Trophoblast cell (in vitro differentiated cells and primary cell): ENCODE data around the gene KIF6.

Source experiments
- DNase-seq, 2 donors: peaks; one replicate each; pipeline ENCODE4 v3.0.0-alpha.2; 2016
- H2AFZ ChIP-seq: 2 replicates; pipeline ENCODE4 v1.6.1; 2013; ENCODE audit warnings: low read length, moderate library complexity, mild to moderate bottlenecking; ENCODE audit not compliant: insufficient read depth, poor library complexity
- H2AK5ac ChIP-seq: 2 replicates; pipeline ENCODE4 v1.6.1; 2013; ENCODE audit warnings: mild to moderate bottlenecking, low read length
- H2BK120ac ChIP-seq: 2 replicates; pipeline ENCODE4 v1.6.1; 2013; ENCODE audit warnings: low read length, mild to moderate bottlenecking, moderate library complexity; ENCODE audit not compliant: insufficient read depth, poor library complexity
- H2BK12ac ChIP-seq: 2 replicates; pipeline ENCODE4 v1.6.1; 2013; ENCODE audit warnings: mild to moderate bottlenecking, low read length, moderate library complexity
- H2BK5ac ChIP-seq: 2 replicates; pipeline ENCODE4 v1.6.1; 2013; ENCODE audit warnings: low read length, low read depth, moderate library complexity, mild to moderate bottlenecking; ENCODE audit not compliant: poor library complexity
- H3K14ac ChIP-seq: 2 replicates; pipeline ENCODE4 v1.6.1; 2013; ENCODE audit warnings: mild to moderate bottlenecking, low read length
- H3K18ac ChIP-seq: 2 replicates; pipeline ENCODE4 v1.6.1; 2013; ENCODE audit warnings: mild to moderate bottlenecking, low read length
- H3K23ac ChIP-seq: 2 replicates; pipeline ENCODE4 v1.6.1; 2013; ENCODE audit warnings: low read length
- H3K27ac ChIP-seq: 2 replicates; pipeline ENCODE4 v1.5.1; 2013; ENCODE audit warnings: low read depth, mild to moderate bottlenecking, inconsistent platforms, low read length, moderate library complexity
- H3K27me3 ChIP-seq: 2 replicates; pipeline ENCODE4 v1.6.1; 2013; ENCODE audit warnings: inconsistent platforms, mild to moderate bottlenecking, low read length, moderate library complexity; ENCODE audit not compliant: insufficient read depth
- H3K36me3 ChIP-seq, 2 experiments: 1 replicate in 1 of 2; 2 replicates in 1 of 2; pipeline ENCODE4 v1.6.1; 2013; ENCODE audit warnings: low read length in 2 of 2, mild to moderate bottlenecking in 2 of 2, moderate library complexity in 1 of 2; ENCODE audit not compliant: insufficient read depth in 2 of 2, control insufficient read depth in 1 of 2
- H3K4ac ChIP-seq: 2 replicates; pipeline ENCODE4 v1.6.1; 2013; ENCODE audit warnings: low read depth, mild to moderate bottlenecking, low read length, moderate library complexity
- H3K4me1 ChIP-seq, 2 experiments: 1 replicate in 1 of 2; 2 replicates in 1 of 2; pipeline ENCODE4 v1.6.1; 2013; ENCODE audit warnings: low read length in 2 of 2, mild to moderate bottlenecking in 2 of 2, moderate library complexity in 1 of 2; ENCODE audit not compliant: insufficient read depth in 2 of 2, control insufficient read depth in 1 of 2
- H3K4me2 ChIP-seq: 2 replicates; pipeline ENCODE4 v1.6.1; 2013; ENCODE audit warnings: inconsistent platforms, mild to moderate bottlenecking, low read length, moderate library complexity
- H3K4me3 ChIP-seq: 2 replicates; pipeline ENCODE4 v1.5.1; 2013; ENCODE audit warnings: mild to moderate bottlenecking, low read depth, low read length, inconsistent platforms
- H3K79me1 ChIP-seq: one replicate; pipeline ENCODE4 v1.6.1; 2013; ENCODE audit warnings: low read length
- H3K79me2 ChIP-seq: 2 replicates; pipeline ENCODE4 v1.6.1; 2013; ENCODE audit warnings: low read length, mild to moderate bottlenecking; ENCODE audit not compliant: control insufficient read depth, insufficient read depth, poor library complexity
- H3K9ac ChIP-seq: 2 replicates; pipeline ENCODE4 v1.6.1; 2013; ENCODE audit warnings: mild to moderate bottlenecking, low read length
- H3K9me3 ChIP-seq: 2 replicates; pipeline ENCODE4 v1.6.1; 2013; ENCODE audit warnings: low read depth, mild to moderate bottlenecking, control low read depth, inconsistent platforms, low read length; ENCODE audit not compliant: insufficient read depth
- H4K12ac ChIP-seq: 2 replicates; pipeline ENCODE4 v1.6.1; 2013; ENCODE audit warnings: low read depth, mild to moderate bottlenecking, low read length, moderate library complexity
- H4K8ac ChIP-seq: 2 replicates; pipeline ENCODE4 v1.6.1; 2013; ENCODE audit warnings: low read depth, mild to moderate bottlenecking, low read length, moderate library complexity
- H4K91ac ChIP-seq: one replicate; pipeline ENCODE4 v1.6.1; 2013; ENCODE audit warnings: low read depth, mild to moderate bottlenecking, low read length, moderate library complexity
- WGBS: extraction: QIAGEN DNeasy Blood & Tissue Kit; methylation state at CpG from one replicate; pipeline ENCODE4 v1.1.7; 2013; ENCODE audit warnings: missing lambda C conversion rate; ENCODE audit not compliant: insufficient read length, insufficient coverage; ENCODE audit errors: extremely low coverage; 5-methylcytosine and 5-hydroxymethylcytosine counted together

KIF6 gene

GRCh38 chr6:39328066-39328465, 397.1 kb downstream of the KIF6 start:
- Histone ChIP-seq H2AFZ (no peak overlapping the region), H4K12ac (no peak overlapping the region), H3K79me1 (no peaks in the 10 kb centered on the region), H3K4me1 (no peaks in the 10 kb centered on the region), H3K23ac (no peak overlapping the region), H2BK12ac (no peak overlapping the region), H3K27ac (no peak overlapping the region), H3K9me3 (peaks cover 1% of the 10 kb centered on the region), H3K27me3 (no peaks in the 10 kb centered on the region), H3K4me2 (no peak overlapping the region), H4K8ac (no peak overlapping the region), H4K91ac (no peak overlapping the region), H3K4me3 (no peak overlapping the region), H2BK5ac (no peak overlapping the region), H3K9ac (no peak overlapping the region), H3K14ac (no peak overlapping the region), H3K79me2 (no peaks in the 10 kb centered on the region), H3K18ac (no peak overlapping the region), H2BK120ac (no peak overlapping the region), H2AK5ac (no peak overlapping the region), H3K36me3 (no peaks in the 10 kb centered on the region), H3K4ac (no peak overlapping the region)
- no CpG with 5 or more reads among the region's 12 CpGs for WGBS
- no peak for DNase-seq

GRCh38 chr6:39327507-39327906, 397.7 kb downstream of the KIF6 start:
- Histone ChIP-seq H2BK12ac (no peak overlapping the region), H3K27ac (no peak overlapping the region), H3K9ac (no peak overlapping the region), H4K8ac (no peak overlapping the region), H3K4me2 (no peak overlapping the region), H3K23ac (no peak overlapping the region), H3K79me1 (no peaks in the 10 kb centered on the region), H3K4ac (no peak overlapping the region), H3K36me3 (no peaks in the 10 kb centered on the region), H3K4me3 (no peak overlapping the region), H2BK5ac (no peak overlapping the region), H3K79me2 (no peaks in the 10 kb centered on the region), H4K91ac (no peak overlapping the region), H4K12ac (no peak overlapping the region), H3K18ac (no peak overlapping the region), H3K27me3 (no peaks in the 10 kb centered on the region), H3K9me3 (peaks cover 1% of the 10 kb centered on the region), H2AK5ac (no peak overlapping the region), H2AFZ (no peak overlapping the region), H2BK120ac (no peak overlapping the region), H3K14ac (no peak overlapping the region), H3K4me1 (no peaks in the 10 kb centered on the region)
- no CpG with 5 or more reads among the region's 5 CpGs for WGBS
- no peak for DNase-seq

GRCh38 chr6:39322306-39322850, 402.8 kb downstream of the KIF6 start, which contains the start of gene KCNK16:
TSS of gene KCNK16 (minus strand) at chr6:39322702. CDS start at chr6:39322540, 162 bp downstream.
- H3K4ac ChIP-seq = no peak within 1 kb of the TSS
- no CpG with 5 or more reads among the region's 11 CpGs for WGBS
- DNase-seq = no peak

GRCh38 chr6:39321761-39322160, 403.4 kb downstream of the KIF6 start:
- no peak overlapping the region for H3K14ac ChIP-seq
- H3K79me1 ChIP-seq = no peaks in the 10 kb centered on the region
- H2BK120ac ChIP-seq = no peak overlapping the region
- no peak overlapping the region for H2BK5ac ChIP-seq
- no peak overlapping the region for H2AK5ac ChIP-seq
- no peaks in the 10 kb centered on the region for H3K27me3 ChIP-seq
- DNase-seq = no peak
- H3K79me2 ChIP-seq = no peaks in the 10 kb centered on the region
- H3K36me3 ChIP-seq = no peaks in the 10 kb centered on the region
- no peak overlapping the region for H2AFZ ChIP-seq
- H3K23ac ChIP-seq = no peak overlapping the region
- H4K12ac ChIP-seq = no peak overlapping the region
- no peak overlapping the region for H4K8ac ChIP-seq
- no peak overlapping the region for H3K18ac ChIP-seq
- peaks cover 5% of the 10 kb centered on the region for H3K9me3 ChIP-seq
- no peak overlapping the region for H3K27ac ChIP-seq
- no peaks in the 10 kb centered on the region for H3K4me1 ChIP-seq
- H4K91ac ChIP-seq = no peak overlapping the region
- no peak overlapping the region for H2BK12ac ChIP-seq
- H3K4me2 ChIP-seq = no peak overlapping the region
- WGBS = no CpG with 5 or more reads among the region's 5 CpGs
- H3K4me3 ChIP-seq = no peak overlapping the region
- no peak overlapping the region for H3K4ac ChIP-seq
- no peak overlapping the region for H3K9ac ChIP-seq

More at GRCh38 chr6:39322306-39322850, 402.8 kb downstream of the KIF6 start, which contains the start of gene KCNK16:
- Histone ChIP-seq H3K9me3 (peaks cover 5% of the 10 kb centered on the region), H3K4me1 (no peaks in the 10 kb centered on the region), H3K79me1 (no peaks in the 10 kb centered on the region), H4K12ac (no peak within 1 kb of the TSS), H3K36me3 (no peaks in the 10 kb centered on the region), H3K23ac (no peak within 1 kb of the TSS), H2BK12ac (no peak within 1 kb of the TSS), H2BK5ac (no peak within 1 kb of the TSS), H3K4me2 (no peak within 1 kb of the TSS), H3K4me3 (no peak within 1 kb of the TSS), H3K79me2 (no peaks in the 10 kb centered on the region), H3K14ac (no peak within 1 kb of the TSS), H3K27me3 (no peaks in the 10 kb centered on the region), H3K27ac (no peak within 1 kb of the TSS), H4K8ac (no peak within 1 kb of the TSS), H3K9ac (no peak within 1 kb of the TSS), H2AFZ (no peak within 1 kb of the TSS), H4K91ac (no peak within 1 kb of the TSS), H2BK120ac (no peak within 1 kb of the TSS), H2AK5ac (no peak within 1 kb of the TSS), H3K18ac (no peak within 1 kb of the TSS)
